ENCODE measurements around the gene LPCAT1.
"Not testable (repeated sequence)": the region's sequence is repeated elsewhere in the genome, so short reads cannot be mapped to it uniquely, and the experiment has no call there.

LPCAT1 gene

DNA sequence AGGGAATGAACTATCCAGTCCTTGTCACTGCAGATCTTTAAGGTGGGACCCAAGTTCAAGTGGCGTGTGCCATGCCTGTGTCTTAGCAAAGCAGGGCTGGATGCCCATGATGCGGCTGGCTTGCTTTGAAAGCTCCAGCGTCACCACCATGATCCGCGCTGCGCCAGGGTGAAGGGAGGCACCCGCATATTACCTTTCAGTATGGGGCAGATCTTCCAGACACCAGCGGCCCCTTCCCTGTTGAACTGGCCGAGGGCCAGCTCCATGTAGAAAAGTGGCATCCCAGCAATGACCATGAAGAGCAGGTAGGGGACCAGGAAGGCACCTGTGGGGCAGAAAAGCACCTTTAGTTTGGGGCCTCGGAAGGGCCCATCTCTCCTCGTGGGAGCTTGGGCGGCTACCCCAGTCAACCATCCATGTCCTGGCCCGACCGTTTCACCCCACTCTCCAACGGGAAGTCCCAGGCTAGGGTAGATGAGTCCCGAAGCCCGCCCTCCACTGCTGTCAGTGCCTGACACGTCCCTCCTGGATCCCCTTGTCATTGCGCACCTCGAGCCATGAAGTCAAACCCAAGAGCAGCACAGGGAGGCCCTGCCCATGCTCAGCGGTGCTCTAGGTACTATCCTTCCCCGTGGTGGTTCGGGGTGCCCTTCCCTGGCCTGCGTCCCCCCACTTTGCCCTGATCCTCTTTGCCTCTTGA lies 82.4 kb downstream of the LPCAT1 start:
- DNase-seq = no peak

- no peak for DNase-seq
Observed at GRCh38 chr5:1440098-1440493, 83.7 kb downstream of the LPCAT1 start.

DNA sequence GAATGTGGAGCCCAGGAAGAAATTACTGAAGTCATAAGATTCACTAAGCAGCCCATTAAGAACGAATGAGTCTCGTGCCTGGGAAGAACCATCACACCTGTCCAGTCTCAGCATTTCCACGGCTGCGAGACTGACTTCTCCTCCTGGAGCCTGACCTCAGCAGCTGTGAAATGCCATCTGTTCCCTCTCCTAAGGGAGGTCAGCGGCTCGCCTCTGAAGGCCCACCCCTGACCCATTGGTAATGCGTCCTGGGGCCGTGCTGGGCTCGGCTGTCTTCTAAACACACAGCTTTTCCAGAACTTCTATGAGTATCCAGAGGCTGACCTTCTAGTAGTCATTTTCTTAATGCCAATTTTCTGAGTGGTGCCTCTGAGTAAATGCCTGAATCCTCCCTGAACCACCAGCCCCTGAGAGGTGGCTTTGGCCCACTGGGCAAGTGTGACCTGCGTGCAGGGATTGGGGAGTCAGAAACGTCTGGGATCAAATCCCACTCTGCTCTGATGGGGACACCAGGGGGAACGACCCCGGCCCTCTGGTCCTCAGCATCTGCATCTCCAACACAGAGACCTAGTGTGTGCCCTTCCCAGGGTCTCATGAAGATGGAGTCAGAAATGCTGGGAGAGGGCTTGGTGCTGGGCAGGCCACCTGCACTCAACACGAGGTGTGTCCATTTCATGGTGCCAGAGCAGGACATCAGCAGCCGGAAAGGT lies 84.2 kb downstream of the LPCAT1 start:
- no peak for DNase-seq

GRCh38 chr5:1438871-1439270 lies 84.9 kb downstream of the LPCAT1 start:
- DNase-seq = no peak

GRCh38 chr5:1437876-1438559 lies 85.7 kb downstream of the LPCAT1 start:
- DNase-seq = no peak

GRCh38 chr5:1437226-1437829 lies 86.4 kb downstream of the LPCAT1 start:
- no peak for DNase-seq

GRCh38 chr5:1436681-1437080 lies 87.1 kb downstream of the LPCAT1 start:
- no peak for DNase-seq

DNA sequence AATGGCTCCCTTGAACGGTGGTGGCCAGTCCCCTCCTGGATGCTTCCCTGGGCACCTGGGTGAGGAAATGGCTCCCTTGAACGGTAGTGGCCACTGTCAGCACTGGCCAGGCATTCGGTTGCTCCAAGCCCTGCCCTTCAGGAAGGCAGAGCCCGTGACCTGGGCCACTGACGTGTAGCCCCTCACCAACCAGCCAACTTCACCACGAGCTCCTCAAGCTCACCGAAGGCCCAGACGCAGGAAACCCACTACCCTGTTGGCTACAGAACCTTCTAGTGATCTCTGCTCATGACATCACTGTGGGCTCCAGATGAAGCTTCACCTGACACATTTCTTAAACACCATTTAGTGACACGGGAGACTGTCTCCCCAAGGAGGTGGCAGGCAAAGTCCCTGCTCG lies 87.7 kb downstream of the LPCAT1 start:
- DNase-seq = no peak

GRCh38 chr5:1435369-1435768 lies 88.4 kb downstream of the LPCAT1 start:
- DNase-seq = no peak

DNA sequence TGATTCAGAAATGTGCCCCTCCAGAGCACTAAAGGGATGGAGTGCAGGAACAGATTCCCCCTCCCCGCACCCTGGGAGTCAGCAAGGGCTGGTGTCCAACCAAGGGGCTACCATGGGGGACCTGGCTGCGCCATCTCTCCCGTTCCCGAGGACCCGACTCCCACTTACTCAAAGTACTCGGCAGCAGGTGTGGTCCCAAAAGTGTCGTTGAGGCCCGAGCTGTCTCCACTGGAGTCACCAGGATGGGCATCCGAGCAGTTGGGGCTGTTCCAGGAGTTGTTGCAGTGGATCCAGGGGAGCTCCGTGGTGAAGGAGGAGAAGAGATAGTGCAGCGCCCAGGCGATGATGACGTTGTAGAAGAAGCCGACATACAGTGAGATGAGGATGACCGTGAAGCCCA lies 91.5 kb downstream of the LPCAT1 start:
- no peak for DNase-seq

DNA sequence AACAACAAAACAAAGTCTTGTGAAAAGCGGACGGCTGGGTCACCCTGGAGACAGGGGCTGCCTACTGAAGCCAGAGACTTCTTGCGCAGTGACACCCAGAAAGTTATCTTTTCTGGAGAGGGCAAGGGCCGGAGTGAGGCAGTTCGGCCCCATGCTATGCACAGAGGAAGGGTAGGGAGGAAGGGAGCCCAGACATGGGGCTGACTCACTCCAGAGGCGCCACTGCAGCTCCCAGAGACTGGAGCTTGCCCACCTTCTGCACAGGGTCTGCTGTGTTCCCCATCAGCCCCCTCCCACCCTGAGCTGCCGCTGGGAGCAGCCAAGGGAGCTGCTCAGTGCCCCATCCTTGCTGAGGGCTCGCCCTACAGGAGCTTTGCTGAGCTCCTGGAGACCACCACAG lies 91.9 kb downstream of the LPCAT1 start:
- no peak for DNase-seq

DNA sequence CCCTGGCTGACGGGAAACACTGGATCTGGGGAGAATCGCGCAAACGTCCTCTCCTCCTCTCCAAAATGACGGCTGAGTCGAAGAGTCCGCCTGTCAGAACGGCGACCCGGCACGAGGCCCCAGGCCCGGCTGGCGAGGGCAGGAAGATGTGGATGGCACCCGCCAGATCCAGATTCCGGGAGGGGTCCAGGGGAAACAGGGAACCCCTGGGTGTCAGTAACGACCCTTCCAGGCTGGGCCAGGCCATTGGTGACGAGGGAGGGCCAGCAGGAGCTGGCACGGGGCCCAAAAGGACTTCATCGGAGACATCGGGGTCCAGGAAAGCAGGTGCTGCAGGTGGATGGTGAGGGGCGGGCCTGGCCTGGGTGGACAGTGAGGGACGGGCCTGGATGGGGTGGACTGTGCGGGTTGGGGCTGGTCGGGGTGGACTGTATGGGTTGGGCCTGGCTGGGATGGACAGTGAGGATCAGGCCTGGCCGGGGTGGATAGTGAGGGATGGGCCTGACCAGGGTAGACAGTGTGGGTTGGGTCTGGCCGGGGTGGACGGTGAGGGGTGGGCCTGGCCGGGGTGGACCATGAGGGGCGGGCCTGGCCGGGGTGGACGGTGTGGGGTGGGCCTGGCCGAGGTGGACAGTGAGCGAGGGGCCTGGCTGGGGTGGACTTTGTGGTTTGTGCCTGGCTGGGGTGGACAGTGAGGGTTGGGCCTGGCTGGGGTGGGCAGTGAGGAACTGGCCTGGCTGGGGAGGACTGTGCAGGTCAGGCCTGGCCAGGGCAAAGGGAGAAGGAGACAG lies 92.5 kb downstream of the LPCAT1 start:
- no peak for DNase-seq

DNA sequence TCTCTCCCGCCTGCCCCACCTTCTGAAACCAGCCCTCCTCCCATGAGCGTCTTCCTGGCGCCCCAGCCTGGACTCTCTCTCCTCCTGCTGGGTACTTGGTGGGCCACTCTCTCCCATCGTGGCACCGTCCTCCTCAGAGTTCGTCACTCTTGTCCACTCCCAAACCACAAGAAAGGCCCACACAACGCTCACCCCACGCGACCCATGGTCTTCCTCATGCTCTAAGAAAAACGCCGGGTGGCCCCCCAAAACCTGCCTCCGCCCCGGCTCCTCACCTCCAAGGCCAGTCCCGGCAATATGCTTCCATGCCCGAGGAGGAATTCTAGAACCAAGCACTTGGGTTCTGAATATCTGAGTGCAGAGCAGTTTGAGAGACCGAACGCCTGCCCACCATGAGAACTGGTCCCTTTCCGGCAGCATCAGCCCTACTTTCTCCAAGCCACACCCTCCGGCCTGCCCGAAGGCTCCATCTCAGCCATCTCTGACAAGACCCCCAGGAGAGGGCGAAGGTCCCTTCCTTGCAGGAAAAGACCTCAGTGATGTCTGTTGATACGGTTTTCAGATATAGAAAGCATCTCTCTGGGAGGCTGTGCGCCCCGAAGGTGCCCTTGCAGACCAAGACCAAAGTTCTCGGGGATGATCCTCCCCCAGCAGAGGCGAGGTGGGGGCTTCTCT lies 93.5 kb downstream of the LPCAT1 start:
- DNase-seq = no peak

- no peak for DNase-seq
Observed at GRCh38 chr5:1429496-1429895, 94.3 kb downstream of the LPCAT1 start.

DNA sequence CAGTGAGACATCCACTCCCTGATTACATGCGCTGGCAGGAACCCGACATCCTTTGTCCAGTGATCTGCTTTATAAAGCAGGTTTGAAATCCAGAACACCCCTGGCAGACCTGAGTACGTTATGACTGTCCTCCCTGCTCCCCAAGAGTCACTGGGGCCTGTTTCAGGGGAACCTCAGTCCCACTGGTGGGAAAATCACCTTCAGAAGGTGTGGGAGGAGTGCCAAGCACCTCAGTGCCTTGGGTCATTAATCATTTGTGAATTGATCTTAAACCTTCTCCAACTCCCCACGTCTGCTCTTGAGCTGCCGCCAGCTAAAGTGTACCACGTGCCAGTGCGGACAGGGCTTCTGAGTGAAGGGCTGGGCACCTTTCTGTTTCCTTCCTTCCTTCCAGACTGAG lies 94.7 kb downstream of the LPCAT1 start:
- no peak for DNase-seq

- DNase-seq = no peak
Observed at GRCh38 chr5:1428107-1428506, 95.7 kb downstream of the LPCAT1 start.

GRCh38 chr5:1424716-1425115 lies 99.0 kb downstream of the LPCAT1 start:
- no peak for DNase-seq

DNA sequence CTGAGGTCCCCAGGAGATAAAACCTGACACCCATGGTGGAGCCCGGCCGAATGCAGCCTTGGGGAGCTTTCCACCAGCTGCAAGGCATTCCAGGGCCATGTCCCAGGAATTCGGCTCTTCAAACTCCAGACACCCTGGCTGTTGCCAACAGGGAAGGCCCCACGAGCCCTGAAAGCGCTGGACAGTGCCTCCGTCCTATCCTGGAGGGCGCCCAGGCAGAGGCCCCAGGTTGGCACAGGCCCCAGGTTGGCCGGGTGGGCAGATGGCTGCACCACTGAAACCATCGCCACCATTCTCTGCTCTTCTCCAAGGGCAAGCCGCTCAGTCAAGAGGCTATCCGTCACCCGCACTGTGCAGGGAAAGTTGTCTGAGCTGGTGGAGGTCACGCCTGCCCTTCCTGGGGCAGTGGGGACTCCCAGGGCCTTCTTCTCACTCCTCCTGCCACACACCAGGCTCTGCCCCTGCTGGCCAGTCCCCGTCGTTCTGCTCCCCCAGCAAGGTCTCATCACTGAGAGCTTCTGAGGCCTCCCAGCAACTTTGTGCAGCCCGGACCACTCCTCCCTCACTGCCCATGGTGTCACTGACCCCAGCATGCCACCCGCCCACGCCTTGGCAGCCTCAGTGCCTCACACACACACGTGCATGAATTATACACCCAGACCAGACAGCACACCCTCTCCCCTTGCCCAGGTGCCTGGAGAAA lies 99.7 kb downstream of the LPCAT1 start:
- DNase-seq = no peak

DNA sequence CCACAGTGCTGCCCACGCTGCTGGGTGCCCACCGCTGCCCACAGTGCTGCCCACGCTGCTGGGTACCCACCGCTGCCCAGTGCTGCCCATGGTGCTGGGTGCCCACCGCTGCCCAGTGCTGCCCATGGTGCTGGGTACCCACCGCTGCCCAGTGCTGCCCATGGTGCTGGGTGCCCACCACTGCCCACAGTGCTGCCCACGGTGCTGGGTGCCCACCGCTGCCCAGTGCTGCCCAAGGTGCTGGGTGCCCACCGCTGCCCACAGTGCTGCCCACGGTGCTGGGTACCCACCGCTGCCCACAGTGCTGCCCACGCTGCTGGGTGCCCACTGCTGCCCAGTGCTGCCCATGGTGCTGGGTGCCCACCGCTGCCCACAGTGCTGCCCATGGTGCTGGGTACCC lies 101.2 kb downstream of the LPCAT1 start:
- not testable (repeated sequence) for DNase-seq

DNA sequence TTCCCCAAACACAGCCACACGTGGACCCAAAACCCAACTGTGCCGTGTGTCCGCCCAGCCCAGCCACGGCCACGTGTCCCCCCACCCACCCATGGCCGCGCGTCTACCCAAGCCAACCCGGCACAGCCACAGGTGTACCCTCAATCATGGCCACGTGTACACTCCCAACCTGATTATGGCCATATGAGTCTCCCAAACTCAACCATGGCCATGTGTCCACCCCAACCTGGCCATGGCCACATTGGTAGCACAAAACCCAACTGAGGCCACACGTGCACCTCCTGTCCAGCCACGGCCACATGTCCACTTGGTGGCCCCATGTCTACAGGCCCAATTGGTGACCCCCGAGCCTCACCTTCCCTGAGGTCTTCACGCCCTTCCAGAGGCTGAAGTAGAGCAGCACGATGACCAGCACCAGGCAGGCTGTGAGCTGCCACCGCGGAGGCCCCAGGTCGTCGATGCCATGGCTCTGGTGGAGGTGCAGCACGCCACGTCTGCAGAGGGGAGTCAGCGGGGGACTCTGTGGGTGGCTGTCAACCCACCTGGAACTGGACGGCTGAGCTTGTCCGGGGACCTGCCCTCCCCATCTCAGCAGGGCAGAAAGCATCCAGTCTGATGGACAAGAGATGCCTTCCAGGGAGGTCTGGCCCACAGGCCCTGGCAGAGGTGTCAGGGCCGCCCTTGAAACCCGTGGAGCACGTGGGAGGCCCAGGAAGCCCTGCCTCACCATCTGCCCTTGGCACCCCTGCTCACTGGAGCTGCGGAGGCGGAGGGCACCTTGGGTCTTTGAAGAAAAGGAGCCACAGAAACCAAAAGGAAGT lies 102.0 kb downstream of the LPCAT1 start:
- DNase-seq = no peak

Measured in Kasumi-1 (cell line).